Ishikawa (cell line): Measurements from ENCODE around the gene AATK.

Source experiments
- CEBPB ChIP-seq: IDR thresholded peaks from 2 replicates; pipeline ENCODE4 v1.6.1; 2012
- CREB1 ChIP-seq: IDR thresholded peaks from 2 replicates; pipeline ENCODE4 v1.6.1; 2012; ENCODE audit warnings: low read depth
- EP300 ChIP-seq: IDR thresholded peaks from 2 replicates; pipeline ENCODE4 v1.6.1; 2012; ENCODE audit warnings: borderline replicate concordance
- FOXM1 ChIP-seq: IDR thresholded peaks from 2 replicates; pipeline ENCODE4 v1.6.1; 2012; ENCODE audit warnings: low read depth, borderline replicate concordance
- NFIC ChIP-seq: IDR thresholded peaks from 2 replicates; pipeline ENCODE4 v1.6.1; 2012
- RAD21 ChIP-seq: IDR thresholded peaks from 2 replicates; pipeline ENCODE4 v1.6.1; 2012; ENCODE audit warnings: low read depth
- REST ChIP-seq: IDR thresholded peaks from 2 replicates; pipeline ENCODE4 v1.6.1; 2012; ENCODE audit warnings: low read depth, mild to moderate bottlenecking
- TAF1 ChIP-seq: IDR thresholded peaks from 2 replicates; pipeline ENCODE4 v1.6.1; 2012; ENCODE audit warnings: low read depth, mild to moderate bottlenecking
- YY1 ChIP-seq: IDR thresholded peaks from 2 replicates; pipeline ENCODE4 v1.6.1; 2012; ENCODE audit warnings: low read depth
- ZBTB7A ChIP-seq: IDR thresholded peaks from 2 replicates; pipeline ENCODE4 v1.6.1; 2012; ENCODE audit warnings: low read depth

GRCh38 chr17:81126281-81127132 is 39.5 kb downstream of the AATK start:
- TF ChIP-seq CEBPB = no peak
- TF ChIP-seq YY1 = no peak
- TF ChIP-seq TAF1 = no peak
- TF ChIP-seq REST = no peak
- no peak for TF ChIP-seq EP300
- no peak for TF ChIP-seq RAD21
- no peak for TF ChIP-seq CREB1
- no peak for TF ChIP-seq FOXM1
- TF ChIP-seq NFIC = no peak
- TF ChIP-seq ZBTB7A = 0 out of 2 replicates have a peak, but pooled peaks have one; percentile 21
